H1 (cell line): Measurements from ENCODE around the gene UTRN. TPM values are rescaled to one million over a fixed set of nuclear protein-coding genes. Genes with fewer than 3 reads are reported as not detected.

Source experiments
- CTCF ChIA-PET: fragments of 300-600 bp; sonication (Branson Sonifier 250); formaldehyde crosslinking; loops from one replicate; lab custom pipeline; 2021; ENCODE audit not compliant: partially characterized antibody; lab: Charles Lee
- POLR2A ChIA-PET: fragments of 300-600 bp; sonication (Branson Sonifier 250); formaldehyde crosslinking; loops from one replicate; lab custom pipeline; 2021; ENCODE audit warnings: inconsistent platforms; ENCODE audit not compliant: partially characterized antibody; lab: Charles Lee
- DNase-seq, 2 experiments: peaks; one replicate each; pipeline versions ENCODE4 v3.0.0 to v3.0.0-alpha.2; 2010 to 2022; ENCODE audit warnings: low spot score in 2 of 2, low read depth in 1 of 2, mixed read lengths in 1 of 2
- FAIRE-seq: peaks from 2 replicates; lab custom pipeline; 2011; peaks lifted over from hg19 to GRCh38; lab: Jason Lieb, UNC
- H2AFZ ChIP-seq: 2 replicates; pipeline ENCODE4 v1.8.1; 2012; ENCODE audit warnings: low read length, inconsistent platforms
- H2AK5ac ChIP-seq: 2 replicates; pipeline ENCODE4 v1.6.1; 2013; ENCODE audit warnings: low read depth, low read length
- H2BK120ac ChIP-seq: replicated peaks from 2 replicates; pipeline ENCODE3; 2013; ENCODE audit warnings: low read depth, low read length, inconsistent platforms
- H2BK12ac ChIP-seq: 2 replicates; pipeline ENCODE4 v1.6.1; 2013; ENCODE audit warnings: low read depth, low read length
- H2BK15ac ChIP-seq: 2 replicates; pipeline ENCODE4 v1.6.1; 2013; ENCODE audit warnings: low read length
- H2BK20ac ChIP-seq: 2 replicates; pipeline ENCODE4 v1.6.1; 2013; ENCODE audit warnings: low read length
- H2BK5ac ChIP-seq: 2 replicates; pipeline ENCODE4 v1.6.1; 2013; ENCODE audit warnings: low read depth, low read length
- H3K14ac ChIP-seq: 2 replicates; pipeline ENCODE4 v1.6.1; 2013; ENCODE audit warnings: inconsistent platforms; ENCODE audit not compliant: insufficient read length
- H3K18ac ChIP-seq: 2 replicates; pipeline ENCODE4 v1.6.1; 2013; ENCODE audit warnings: low read length; ENCODE audit errors: extremely low read depth
- H3K23ac ChIP-seq: 2 replicates; pipeline ENCODE4 v1.6.1; 2013; ENCODE audit warnings: inconsistent platforms; ENCODE audit not compliant: insufficient read length
- H3K23me2 ChIP-seq: 2 replicates; pipeline ENCODE4 v1.6.1; 2013; ENCODE audit warnings: low read depth, low read length
- H3K27ac ChIP-seq: 2 replicates; pipeline ENCODE4 v1.6.1; 2011; ENCODE audit warnings: low read depth, low read length, inconsistent platforms
- H3K27me3 ChIP-seq, 4 experiments: replicated peaks in 1 of 4; 1 replicate in 1 of 4; 2 replicates in 3 of 4; pipeline versions ENCODE4 v1.6.1 to v1.8.1; 2011 to 2013; ENCODE audit warnings: low read length in 3 of 4, mild to moderate bottlenecking in 3 of 4, inconsistent platforms in 2 of 4, mixed read lengths in 2 of 4, moderate library complexity in 1 of 4; ENCODE audit not compliant: control insufficient read depth in 3 of 4, insufficient read depth in 3 of 4; ENCODE audit errors: extremely low read depth in 1 of 4
- H3K36me3 ChIP-seq, 4 experiments: 2 replicates each; pipeline versions ENCODE4 v1.6.1 to v1.8.1; 2011 to 2013; ENCODE audit warnings: mild to moderate bottlenecking in 4 of 4, low read length in 3 of 4, moderate library complexity in 2 of 4, control low read depth in 1 of 4, inconsistent platforms in 1 of 4; ENCODE audit not compliant: insufficient read depth in 4 of 4, control insufficient read depth in 2 of 4
- H3K4ac ChIP-seq: replicated peaks from 2 replicates; pipeline ENCODE3; 2013; ENCODE audit warnings: low read length, low read depth, mixed read lengths, inconsistent platforms; ENCODE audit not compliant: insufficient read length
- H3K4me1 ChIP-seq, 4 experiments: replicated peaks in 1 of 4; 1 replicate in 1 of 4; 2 replicates in 3 of 4; pipeline versions ENCODE4 v1.6.1 to v1.8.1; 2011 to 2013; ENCODE audit warnings: low read length in 3 of 4, inconsistent platforms in 2 of 4, mixed read lengths in 1 of 4; ENCODE audit not compliant: insufficient read depth in 4 of 4, control insufficient read depth in 3 of 4
- H3K4me2 ChIP-seq, 2 experiments: 2 replicates each; pipeline versions ENCODE4 v1.6.1 to v1.8.1; 2011 to 2013; ENCODE audit warnings: low read depth in 2 of 2, low read length in 2 of 2, control low read depth in 1 of 2, inconsistent platforms in 1 of 2, mild to moderate bottlenecking in 1 of 2; ENCODE audit not compliant: insufficient read depth in 1 of 2
- H3K4me3 ChIP-seq, 4 experiments: fragments of 200-600, 300-600 bp in 1 of 4; sonication (generic), shearing (Covaris generic), sonication (Bioruptor Twin) in 1 of 4; 2 replicates each; pipeline versions ENCODE4 v1.5.1 to v1.8.1; 2011 to 2016; ENCODE audit warnings: low read length in 4 of 4, low read depth in 3 of 4, control low read depth in 2 of 4, inconsistent platforms in 2 of 4, mild to moderate bottlenecking in 2 of 4, mixed read lengths in 1 of 4, moderate library complexity in 1 of 4; ENCODE audit not compliant: insufficient read depth in 2 of 4; ENCODE audit errors: extremely low read depth in 1 of 4
- H3K56ac ChIP-seq: replicated peaks from 2 replicates; pipeline ENCODE3; 2013; ENCODE audit warnings: low read depth, mild to moderate bottlenecking, mixed read lengths, low read length, inconsistent platforms; ENCODE audit not compliant: insufficient read length
- H3K79me1 ChIP-seq: 2 replicates; pipeline ENCODE4 v1.6.1; 2013; ENCODE audit warnings: low read depth, low read length, control low read depth
- H3K79me2 ChIP-seq, 2 experiments: 2 replicates each; pipeline versions ENCODE4 v1.6.1 to v1.8.1; 2012 to 2013; ENCODE audit warnings: low read length in 2 of 2, mild to moderate bottlenecking in 2 of 2, inconsistent platforms in 1 of 2; ENCODE audit not compliant: insufficient read depth in 2 of 2, control insufficient read depth in 1 of 2
- H3K9ac ChIP-seq, 4 experiments: replicated peaks in 1 of 4; 1 replicate in 1 of 4; 2 replicates in 3 of 4; pipeline versions ENCODE4 v1.6.1 to v1.8.1; 2011 to 2013; ENCODE audit warnings: low read depth in 3 of 4, low read length in 3 of 4, control low read depth in 2 of 4, mild to moderate bottlenecking in 2 of 4, moderate library complexity in 2 of 4, inconsistent platforms in 1 of 4; ENCODE audit errors: extremely low read depth in 1 of 4
- H3K9me3 ChIP-seq, 2 experiments: 2 replicates each; pipeline versions ENCODE4 v1.6.1 to v1.8.1; 2012 to 2013; ENCODE audit warnings: mild to moderate bottlenecking in 2 of 2, moderate library complexity in 2 of 2, control low read depth in 1 of 2, inconsistent platforms in 1 of 2, low read depth in 1 of 2, low read length in 1 of 2, mixed read lengths in 1 of 2; ENCODE audit not compliant: insufficient read depth in 2 of 2
- H4K20me1 ChIP-seq, 2 experiments: replicated peaks in 1 of 2; 2 replicates each; pipeline versions ENCODE3 to v1.8.1; 2011 to 2013; ENCODE audit warnings: inconsistent platforms in 2 of 2, low read length in 2 of 2, mild to moderate bottlenecking in 1 of 2; ENCODE audit not compliant: insufficient read depth in 2 of 2, control insufficient read depth in 1 of 2
- H4K5ac ChIP-seq: 2 replicates; pipeline ENCODE4 v1.6.1; 2013; ENCODE audit warnings: low read length, low read depth, mixed read lengths, inconsistent platforms; ENCODE audit not compliant: insufficient read length
- H4K8ac ChIP-seq: 2 replicates; pipeline ENCODE4 v1.8.0; 2013; ENCODE audit warnings: mild to moderate bottlenecking, moderate library complexity, low read length, inconsistent platforms; ENCODE audit not compliant: insufficient read depth; ENCODE audit errors: extremely low read depth
- H4K91ac ChIP-seq: replicated peaks from 2 replicates; pipeline ENCODE3; 2013; ENCODE audit warnings: low read length, mixed read lengths, inconsistent platforms; ENCODE audit not compliant: insufficient read length
- CEBPB ChIP-seq: IDR thresholded peaks from 2 replicates; pipeline ENCODE4 v1.6.1; 2012; ENCODE audit warnings: low read depth, low read length
- EZH2 ChIP-seq: fragments of 200-600 bp; sonication (generic); IDR thresholded peaks from 2 replicates; pipeline ENCODE4 v1.7.1; 2012; ENCODE audit warnings: low read depth, mild to moderate bottlenecking, moderate library complexity, low read length, inconsistent platforms; ENCODE audit not compliant: severe bottlenecking
- WGBS, 2 experiments: shearing (Covaris generic) in 1 of 2; methylation state at CpG; one replicate each; pipeline versions ENCODE4 v1.1.6 to v1.1.7; 2013 to 2015; ENCODE audit warnings: low lambda C conversion rate in 2 of 2, mixed read lengths in 2 of 2, inconsistent platforms in 1 of 2, low coverage in 1 of 2, missing lambda C conversion rate in 1 of 2; ENCODE audit not compliant: insufficient replicate concordance in 2 of 2, insufficient coverage in 1 of 2, insufficient read length in 1 of 2; ENCODE audit errors: extremely low coverage in 1 of 2, missing lambda C conversion rate in 1 of 2; 5-methylcytosine and 5-hydroxymethylcytosine counted together
- polyA plus RNA-seq, 7 experiments: library from polyadenylated mRNA; depleted of rRNA in 3 of 7; stranded (reverse) in 5 of 7; unstranded in 2 of 7; fragments of >200 nt in 5 of 7; fragments of 200-250 nt in 2 of 7; gene quantifications; 1 replicate in 5 of 7; 2 replicates in 1 of 7; 4 replicates in 1 of 7; pipeline versions ENCODE4 v1.2.1 to v1.2.3, GENCODE V29; 2011 to 2013; ENCODE audit warnings: missing spikeins in 2 of 7, mixed read lengths in 2 of 7
- total RNA-seq: library from RNA; stranded (reverse); fragmentation: NEBNext Ultra II Directional; extraction: Animal tissue kit (Norgen Biotek cat#: 25700); gene quantifications from 2 replicates; pipeline ENCODE4 v1.2.1, GENCODE V29; 2021

UTRN gene
- total and polyA plus RNA-seq, 2 of the 8 experiments (the other 6 are each of a cell fraction or from before 2014, with no cell fraction given), result 25.0 to 112 TPM

GRCh38 chr6:144334150-144334708, 49.1 kb downstream of the UTRN start:
- no peak overlapping the region for H3K4ac ChIP-seq
- no peaks in the 10 kb centered on the region for H3K27me3 ChIP-seq
- no peak overlapping the region for H3K4me2 ChIP-seq
- no peak overlapping the region for H3K23ac ChIP-seq
- H4K5ac ChIP-seq, result no peak overlapping the region
- H2BK15ac ChIP-seq, result no peak overlapping the region
- CTCF ChIA-PET, result interaction anchor here (1.3 kb wide), 1 partner anchor 49 kb away, joined by 3 read pairs; no protein-coding TSS in a partner anchor
- H2AFZ ChIP-seq, result no peak overlapping the region
- H3K9me3 ChIP-seq, result no peaks in the 10 kb centered on the region
- H3K4me3 ChIP-seq, result no peak overlapping the region
- H3K36me3 ChIP-seq, result no peaks in the 10 kb centered on the region
- H3K23me2 ChIP-seq, result no peaks in the 10 kb centered on the region; the same call in 1 of the 2 replicates
- H4K20me1 ChIP-seq, result peaks cover 0 to 2% of the 10 kb centered on the region in 2 experiments
- 0 out of 2 replicates have a peak, but pooled peaks have one; percentile 25 for TF ChIP-seq CEBPB
- TF ChIP-seq EZH2, result no peak
- no peak overlapping the region for H2AK5ac ChIP-seq
- H3K56ac ChIP-seq, result no peak overlapping the region
- no peak for FAIRE-seq
- H2BK20ac ChIP-seq, result no peak overlapping the region
- H2BK120ac ChIP-seq, result no peak overlapping the region
- no peak overlapping the region for H4K91ac ChIP-seq
- no peak overlapping the region for H3K27ac ChIP-seq
- no peak overlapping the region for H2BK5ac ChIP-seq
- H3K18ac ChIP-seq, result no peak overlapping the region
- DNase-seq, result peak in 1 of 2 experiments; percentile 44
- 81% methylated on average over 9 of the region's 12 CpGs; no CpG with 5 or more reads in 1 of the 2 experiments for WGBS, 2 experiments
- H3K79me2 ChIP-seq, result peaks cover 0 to 85% of the 10 kb centered on the region in 2 experiments
- no peaks in the 10 kb centered on the region; the same call in none of the 2 replicates for H3K79me1 ChIP-seq
- H2BK12ac ChIP-seq, result no peak overlapping the region
- POLR2A ChIA-PET, result interaction anchor here (0.8 to 1.0 kb wide), 2 partner anchors 11 to 12 kb away, joined by 3 read pairs; no protein-coding TSS in a partner anchor
- no peak overlapping the region for H4K8ac ChIP-seq
- H3K4me1 ChIP-seq, result peaks cover 6 to 23% (median 18%) of the 10 kb centered on the region in 4 experiments
- H3K14ac ChIP-seq, result no peak overlapping the region
- H3K9ac ChIP-seq, result no peak overlapping the region

Other genes starting within 250 kb of the UTRN start
- gene SF3B5, start 189.8 kb upstream of the UTRN start, total RNA-seq, result 195 and 206 TPM in 2 replicates
- 588 and 624 TPM in 2 replicates for gene SF3B5, start 189.8 kb upstream of the UTRN start, polyA plus RNA-seq (2011; rRNA removed)
- 0.21 and 0.34 TPM in 2 replicates for gene STX11, start 134.8 kb upstream of the UTRN start, total RNA-seq
- 0.15 and 0.20 TPM in 2 replicates for gene STX11, start 134.8 kb upstream of the UTRN start, polyA plus RNA-seq (2011; rRNA removed)